Measurements from ENCODE around the gene C5orf15.

Gene C5orf15

DNA sequence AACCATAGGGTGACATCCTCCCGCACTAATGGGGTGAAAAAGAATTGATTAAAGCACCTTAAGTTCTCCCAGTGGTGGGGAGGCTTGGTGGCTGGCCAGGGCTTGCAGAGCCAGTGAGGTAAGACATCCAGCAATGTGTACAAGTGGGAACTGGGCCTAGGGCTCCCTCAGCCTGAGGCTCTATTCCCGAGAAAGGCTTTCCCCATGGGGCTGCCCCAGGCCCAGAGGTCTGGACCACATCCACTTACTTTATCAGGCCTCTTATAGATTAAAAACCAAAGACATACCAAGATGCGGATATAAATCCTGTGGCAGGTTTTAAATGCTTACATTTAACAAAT, 35.3 kb downstream of the C5orf15 start:
- no peak for ATAC-seq
- TF ChIP-seq ESRRG (CRISPR knock-in tag; IDR thresholded peaks at IDR 0.05) (no peak), ZFP3 (CRISPR knock-in tag; IDR thresholded peaks at IDR 0.05) (no peak), OSR1 (CRISPR knock-in tag; IDR thresholded peaks at IDR 0.05) (no peak), TSHZ2 (CRISPR knock-in tag; IDR thresholded peaks at IDR 0.05) (no peak), PATZ1 (CRISPR knock-in tag; IDR thresholded peaks at IDR 0.05; ENCODE audit: borderline replicate concordance) (no peak), PPARA (CRISPR knock-in tag; IDR thresholded peaks at IDR 0.05; ENCODE audit: borderline replicate concordance) (no peak), TCF4 (CRISPR knock-in tag; IDR thresholded peaks at IDR 0.05; ENCODE audit: borderline replicate concordance) (no peak), RARB (CRISPR knock-in tag; IDR thresholded peaks at IDR 0.05) (no peak), ZNF70 (CRISPR knock-in tag; IDR thresholded peaks at IDR 0.05) (no peak), ZNF565 (CRISPR knock-in tag; conservative IDR thresholded peaks at IDR 0.05; ENCODE audit: low read depth) (no peak), GLIS3 (CRISPR knock-in tag; IDR thresholded peaks at IDR 0.05) (no peak)
- TF ChIP-seq, protein P1, sequence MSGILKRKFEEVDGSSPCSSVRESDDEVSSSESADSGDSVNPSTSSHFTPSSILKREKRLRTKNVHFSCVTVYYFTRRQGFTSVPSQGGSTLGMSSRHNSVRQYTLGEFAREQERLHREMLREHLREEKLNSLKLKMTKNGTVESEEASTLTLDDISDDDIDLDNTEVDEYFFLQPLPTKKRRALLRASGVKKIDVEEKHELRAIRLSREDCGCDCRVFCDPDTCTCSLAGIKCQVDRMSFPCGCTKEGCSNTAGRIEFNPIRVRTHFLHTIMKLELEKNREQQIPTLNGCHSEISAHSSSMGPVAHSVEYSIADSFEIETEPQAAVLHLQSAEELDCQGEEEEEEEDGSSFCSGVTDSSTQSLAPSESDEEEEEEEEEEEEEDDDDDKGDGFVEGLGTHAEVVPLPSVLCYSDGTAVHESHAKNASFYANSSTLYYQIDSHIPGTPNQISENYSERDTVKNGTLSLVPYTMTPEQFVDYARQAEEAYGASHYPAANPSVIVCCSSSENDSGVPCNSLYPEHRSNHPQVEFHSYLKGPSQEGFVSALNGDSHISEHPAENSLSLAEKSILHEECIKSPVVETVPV (CRISPR knock-in tag; IDR thresholded peaks at IDR 0.05), result no peak

DNA sequence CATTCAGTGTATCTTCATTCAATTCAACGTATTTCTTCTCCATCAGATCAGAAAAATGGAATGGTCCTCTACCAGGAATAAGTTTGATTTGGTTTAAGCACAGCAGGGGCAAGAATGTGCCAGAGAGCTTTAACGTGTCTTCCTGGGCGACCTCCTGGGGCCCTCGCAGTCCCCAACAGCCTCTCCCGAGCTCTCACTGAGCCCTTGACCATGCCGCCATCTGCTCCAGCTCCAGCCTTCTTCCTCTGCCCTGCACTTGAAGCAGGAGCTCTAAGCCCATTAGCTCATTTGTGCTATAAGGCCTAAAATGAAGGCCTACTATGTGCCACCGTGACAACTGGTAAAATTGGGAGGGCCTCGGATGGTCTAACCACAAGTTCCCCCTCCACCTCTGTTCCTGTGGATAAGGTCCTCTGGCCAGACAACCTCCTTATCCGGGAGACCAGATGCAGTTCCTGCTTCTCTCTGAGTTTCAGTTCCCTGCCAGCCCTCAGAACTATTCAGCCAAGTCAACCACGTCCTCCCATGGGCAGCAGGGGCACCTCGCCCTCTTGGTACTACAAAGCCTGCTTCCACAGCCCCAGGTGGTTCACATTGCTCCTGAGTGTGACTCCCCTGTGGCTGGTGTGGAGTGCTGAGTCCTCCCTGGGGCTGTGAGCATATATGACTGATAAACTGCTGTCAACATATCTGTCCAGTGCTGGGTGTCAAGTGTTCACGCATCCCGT, 35.8 kb downstream of the C5orf15 start:
- no peak for ATAC-seq
- TF ChIP-seq, protein P1 (CRISPR knock-in tag; IDR thresholded peaks at IDR 0.05), result no peak
- TF ChIP-seq, protein P2, sequence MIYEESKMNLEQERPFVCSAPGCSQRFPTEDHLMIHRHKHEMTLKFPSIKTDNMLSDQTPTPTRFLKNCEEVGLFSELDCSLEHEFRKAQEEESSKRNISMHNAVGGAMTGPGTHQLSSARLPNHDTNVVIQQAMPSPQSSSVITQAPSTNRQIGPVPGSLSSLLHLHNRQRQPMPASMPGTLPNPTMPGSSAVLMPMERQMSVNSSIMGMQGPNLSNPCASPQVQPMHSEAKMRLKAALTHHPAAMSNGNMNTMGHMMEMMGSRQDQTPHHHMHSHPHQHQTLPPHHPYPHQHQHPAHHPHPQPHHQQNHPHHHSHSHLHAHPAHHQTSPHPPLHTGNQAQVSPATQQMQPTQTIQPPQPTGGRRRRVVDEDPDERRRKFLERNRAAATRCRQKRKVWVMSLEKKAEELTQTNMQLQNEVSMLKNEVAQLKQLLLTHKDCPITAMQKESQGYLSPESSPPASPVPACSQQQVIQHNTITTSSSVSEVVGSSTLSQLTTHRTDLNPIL (CRISPR knock-in tag; IDR thresholded peaks at IDR 0.05; ENCODE audit: low read depth), result no peak
- TF ChIP-seq CSDC2 (CRISPR knock-in tag; IDR thresholded peaks at IDR 0.05) (no peak), OSR1 (CRISPR knock-in tag; IDR thresholded peaks at IDR 0.05) (no peak), ZFP3 (CRISPR knock-in tag; IDR thresholded peaks at IDR 0.05) (no peak), GLIS3 (CRISPR knock-in tag; IDR thresholded peaks at IDR 0.05) (no peak), ZNF8 (CRISPR knock-in tag; IDR thresholded peaks at IDR 0.05) (no peak), PPARA (CRISPR knock-in tag; IDR thresholded peaks at IDR 0.05; ENCODE audit: borderline replicate concordance) (no peak), PATZ1 (CRISPR knock-in tag; IDR thresholded peaks at IDR 0.05; ENCODE audit: borderline replicate concordance) (no peak), ZFP30 (CRISPR knock-in tag; IDR thresholded peaks at IDR 0.05) (no peak), ZNF565 (CRISPR knock-in tag; conservative IDR thresholded peaks at IDR 0.05; ENCODE audit: low read depth) (no peak), ESRRG (CRISPR knock-in tag; IDR thresholded peaks at IDR 0.05) (no peak), TOX (CRISPR knock-in tag; IDR thresholded peaks at IDR 0.05; ENCODE audit: borderline replicate concordance) (no peak), ZC3H10 (CRISPR knock-in tag; IDR thresholded peaks at IDR 0.05) (no peak), ISL1 (CRISPR knock-in tag; IDR thresholded peaks at IDR 0.05) (no peak)
